Measurements from ENCODE around the gene PRRC2B.

The PRRC2B gene

GRCh38 chr9:131473891-131474290 is 80.0 kb downstream of the PRRC2B start:
- DNase-seq, result no peak

GRCh38 chr9:131474711-131475110 is 80.8 kb downstream of the PRRC2B start:
- no peak for DNase-seq

- DNase-seq, result no peak
Measured at GRCh38 chr9:131475111-131475955, 81.4 kb downstream of the PRRC2B start.

- DNase-seq, result no peak
Measured at GRCh38 chr9:131475956-131476776, 82.3 kb downstream of the PRRC2B start.

GRCh38 chr9:131476777-131477345 is 83.0 kb downstream of the PRRC2B start:
- DNase-seq, result no peak

- DNase-seq, result no peak
Measured at GRCh38 chr9:131477367-131477766, 83.5 kb downstream of the PRRC2B start.

GRCh38 chr9:131477816-131478419 is 84.0 kb downstream of the PRRC2B start:
- no peak for DNase-seq

GRCh38 chr9:131478421-131478868 is 84.6 kb downstream of the PRRC2B start:
- peak; percentile 28 to 58 for DNase-seq

GRCh38 chr9:131478911-131479310 is 85.0 kb downstream of the PRRC2B start:
- DNase-seq, result no peak

- no peak for DNase-seq
Measured at GRCh38 chr9:131480258-131480657, 86.4 kb downstream of the PRRC2B start.

GRCh38 chr9:131481441-131482342 is 87.8 kb downstream of the PRRC2B start:
- DNase-seq, result no peak

- no peak for DNase-seq
Measured at GRCh38 chr9:131482343-131483006, 88.6 kb downstream of the PRRC2B start.

GRCh38 chr9:131483319-131484050 is 89.6 kb downstream of the PRRC2B start:
- DNase-seq, result no peak

GRCh38 chr9:131484051-131484445 is 90.2 kb downstream of the PRRC2B start:
- DNase-seq, result no peak

- no peak for DNase-seq
Measured at GRCh38 chr9:131484560-131485185, 90.8 kb downstream of the PRRC2B start.

GRCh38 chr9:131485206-131485605 is 91.3 kb downstream of the PRRC2B start:
- DNase-seq, result no peak

GRCh38 chr9:131485728-131486422 is 92.0 kb downstream of the PRRC2B start:
- DNase-seq, result no peak

GRCh38 chr9:131487001-131487400 is 93.1 kb downstream of the PRRC2B start:
- no peak for DNase-seq

- no peak for DNase-seq
Measured at GRCh38 chr9:131487621-131488031, 93.7 kb downstream of the PRRC2B start.

GRCh38 chr9:131490514-131490913 is 96.6 kb downstream of the PRRC2B start:
- no peak for DNase-seq

All from stimulated activated CD4-positive, alpha-beta T cell treated with anti-CD3 and anti-CD28 coated beads, Interleukin-4, amount 100 ng/mL, for 4 hours (primary cell).